ENCODE measurements around the gene ST6GALNAC2. TPM values are rescaled to one million over a fixed set of nuclear protein-coding genes. Genes with fewer than 3 reads are reported as not detected.

Gene ST6GALNAC2
- total and polyA plus RNA-seq, 2 experiments from 2014 or later = 0.31 TPM; not detected in 1

DNA sequence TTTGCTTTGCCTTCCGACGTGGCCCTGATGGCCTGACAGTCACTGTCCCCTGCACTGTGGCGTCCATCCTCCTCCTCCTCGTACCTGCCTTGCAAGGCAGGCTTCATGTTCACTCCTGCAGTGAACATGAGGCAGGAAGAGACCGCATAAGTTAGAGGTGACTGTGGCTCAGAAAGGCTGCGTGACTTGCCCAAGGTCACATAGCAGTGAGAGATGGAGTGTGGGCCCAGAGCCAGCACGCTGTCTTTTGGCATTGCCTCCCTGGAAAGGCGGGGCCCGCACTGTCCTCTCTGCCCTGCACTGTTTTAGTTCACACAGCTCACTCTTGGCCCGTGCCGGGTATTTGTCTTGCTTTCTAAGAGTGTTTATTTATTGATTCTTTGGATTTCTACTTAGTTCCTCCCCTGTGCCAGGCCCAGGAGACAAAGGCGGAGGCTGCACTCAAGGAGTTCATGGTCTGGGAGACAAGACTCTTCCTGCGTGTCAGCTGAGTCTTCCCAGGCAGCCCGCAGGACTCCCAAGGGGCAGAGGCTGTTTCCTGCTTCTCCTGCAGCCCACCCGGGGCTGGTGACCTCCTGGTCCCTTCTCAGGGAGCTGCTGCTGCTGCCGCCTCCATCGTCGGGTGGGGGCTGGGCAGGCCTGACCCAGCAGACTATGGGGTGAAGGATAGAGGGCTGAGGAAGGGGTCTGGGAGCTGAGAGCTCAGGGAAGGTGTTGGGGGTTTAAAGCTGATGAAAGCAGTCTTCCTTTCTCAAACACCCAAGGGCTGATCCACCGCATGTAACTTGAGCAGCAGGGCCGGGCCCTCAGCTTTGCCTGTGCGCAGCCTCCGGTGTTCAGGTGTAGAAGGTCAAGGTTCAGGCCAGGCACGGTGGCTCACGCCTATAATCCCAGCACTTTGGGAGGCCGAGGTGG is 60.8 kb downstream of the ST6GALNAC2 start:
- Histone ChIP-seq H3K4me2 (no peak overlapping the region), H3K36me3 (ENCODE audit: insufficient read depth) (no peaks in the 10 kb centered on the region), H3K27me3 (ENCODE audit: insufficient read depth) (peaks cover 5% of the 10 kb centered on the region; the same call in 1 of the 2 replicates), H3F3A (replicated peaks; ENCODE audit: low read depth) (no peaks in the 10 kb centered on the region), H4K20me1 (replicated peaks; ENCODE audit: insufficient read depth) (no peaks in the 10 kb centered on the region), H3K27ac (ENCODE audit: low read depth) (no peak overlapping the region), H3K9me2 (ENCODE audit: insufficient read depth) (no peaks in the 10 kb centered on the region), H2AFZ (peak overlapping the region; percentile 66), H3K4me3 (no peak overlapping the region), H3K4me1 (ENCODE audit: insufficient read depth) (peaks cover 9% of the 10 kb centered on the region; the same call in 1 of the 2 replicates), H3K79me2 (replicated peaks; ENCODE audit: insufficient read depth) (no peaks in the 10 kb centered on the region)
- peaks cover 17% of the 10 kb centered on the region for H3K27me3 Mint-ChIP-seq (ENCODE audit: insufficient read depth, low read depth, poor library complexity)
- no peaks in the 10 kb centered on the region for H3K9me3 Mint-ChIP-seq
- peaks cover 17% of the 10 kb centered on the region for H3K4me1 Mint-ChIP-seq
- no peaks in the 10 kb centered on the region for H3K36me3 Mint-ChIP-seq (ENCODE audit: low read depth)
- H3K27ac Mint-ChIP-seq = no peak overlapping the region
- DNase-seq (ENCODE audit: low spot score) (no peak), ATAC-seq (no peak)
- TF ChIP-seq STAT1 (IDR thresholded peaks at IDR 0.05; ENCODE audit: unreplicated experiment) (no peak), CREB1 (CRISPR knock-in tag; IDR thresholded peaks at IDR 0.05; ENCODE audit: low read depth) (no peak), ZNF114 (CRISPR knock-in tag; IDR thresholded peaks at IDR 0.05) (no peak), POLR2AphosphoS5 (IDR thresholded peaks at IDR 0.05; ENCODE audit: low read depth) (no peak), EZH2 (IDR thresholded peaks at IDR 0.05; ENCODE audit: low read depth, unreplicated experiment) (no peak), NANOG (IDR thresholded peaks at IDR 0.05; ENCODE audit: borderline replicate concordance) (no peak), EZH2phosphoT487 (IDR thresholded peaks at IDR 0.05; ENCODE audit: unreplicated experiment) (no peak), ZNF331 (CRISPR knock-in tag; IDR thresholded peaks at IDR 0.05; ENCODE audit: low read depth) (no peak), JUNB (IDR thresholded peaks at IDR 0.05; ENCODE audit: unreplicated experiment) (no peak)
- TF ChIP-seq, protein P1, sequence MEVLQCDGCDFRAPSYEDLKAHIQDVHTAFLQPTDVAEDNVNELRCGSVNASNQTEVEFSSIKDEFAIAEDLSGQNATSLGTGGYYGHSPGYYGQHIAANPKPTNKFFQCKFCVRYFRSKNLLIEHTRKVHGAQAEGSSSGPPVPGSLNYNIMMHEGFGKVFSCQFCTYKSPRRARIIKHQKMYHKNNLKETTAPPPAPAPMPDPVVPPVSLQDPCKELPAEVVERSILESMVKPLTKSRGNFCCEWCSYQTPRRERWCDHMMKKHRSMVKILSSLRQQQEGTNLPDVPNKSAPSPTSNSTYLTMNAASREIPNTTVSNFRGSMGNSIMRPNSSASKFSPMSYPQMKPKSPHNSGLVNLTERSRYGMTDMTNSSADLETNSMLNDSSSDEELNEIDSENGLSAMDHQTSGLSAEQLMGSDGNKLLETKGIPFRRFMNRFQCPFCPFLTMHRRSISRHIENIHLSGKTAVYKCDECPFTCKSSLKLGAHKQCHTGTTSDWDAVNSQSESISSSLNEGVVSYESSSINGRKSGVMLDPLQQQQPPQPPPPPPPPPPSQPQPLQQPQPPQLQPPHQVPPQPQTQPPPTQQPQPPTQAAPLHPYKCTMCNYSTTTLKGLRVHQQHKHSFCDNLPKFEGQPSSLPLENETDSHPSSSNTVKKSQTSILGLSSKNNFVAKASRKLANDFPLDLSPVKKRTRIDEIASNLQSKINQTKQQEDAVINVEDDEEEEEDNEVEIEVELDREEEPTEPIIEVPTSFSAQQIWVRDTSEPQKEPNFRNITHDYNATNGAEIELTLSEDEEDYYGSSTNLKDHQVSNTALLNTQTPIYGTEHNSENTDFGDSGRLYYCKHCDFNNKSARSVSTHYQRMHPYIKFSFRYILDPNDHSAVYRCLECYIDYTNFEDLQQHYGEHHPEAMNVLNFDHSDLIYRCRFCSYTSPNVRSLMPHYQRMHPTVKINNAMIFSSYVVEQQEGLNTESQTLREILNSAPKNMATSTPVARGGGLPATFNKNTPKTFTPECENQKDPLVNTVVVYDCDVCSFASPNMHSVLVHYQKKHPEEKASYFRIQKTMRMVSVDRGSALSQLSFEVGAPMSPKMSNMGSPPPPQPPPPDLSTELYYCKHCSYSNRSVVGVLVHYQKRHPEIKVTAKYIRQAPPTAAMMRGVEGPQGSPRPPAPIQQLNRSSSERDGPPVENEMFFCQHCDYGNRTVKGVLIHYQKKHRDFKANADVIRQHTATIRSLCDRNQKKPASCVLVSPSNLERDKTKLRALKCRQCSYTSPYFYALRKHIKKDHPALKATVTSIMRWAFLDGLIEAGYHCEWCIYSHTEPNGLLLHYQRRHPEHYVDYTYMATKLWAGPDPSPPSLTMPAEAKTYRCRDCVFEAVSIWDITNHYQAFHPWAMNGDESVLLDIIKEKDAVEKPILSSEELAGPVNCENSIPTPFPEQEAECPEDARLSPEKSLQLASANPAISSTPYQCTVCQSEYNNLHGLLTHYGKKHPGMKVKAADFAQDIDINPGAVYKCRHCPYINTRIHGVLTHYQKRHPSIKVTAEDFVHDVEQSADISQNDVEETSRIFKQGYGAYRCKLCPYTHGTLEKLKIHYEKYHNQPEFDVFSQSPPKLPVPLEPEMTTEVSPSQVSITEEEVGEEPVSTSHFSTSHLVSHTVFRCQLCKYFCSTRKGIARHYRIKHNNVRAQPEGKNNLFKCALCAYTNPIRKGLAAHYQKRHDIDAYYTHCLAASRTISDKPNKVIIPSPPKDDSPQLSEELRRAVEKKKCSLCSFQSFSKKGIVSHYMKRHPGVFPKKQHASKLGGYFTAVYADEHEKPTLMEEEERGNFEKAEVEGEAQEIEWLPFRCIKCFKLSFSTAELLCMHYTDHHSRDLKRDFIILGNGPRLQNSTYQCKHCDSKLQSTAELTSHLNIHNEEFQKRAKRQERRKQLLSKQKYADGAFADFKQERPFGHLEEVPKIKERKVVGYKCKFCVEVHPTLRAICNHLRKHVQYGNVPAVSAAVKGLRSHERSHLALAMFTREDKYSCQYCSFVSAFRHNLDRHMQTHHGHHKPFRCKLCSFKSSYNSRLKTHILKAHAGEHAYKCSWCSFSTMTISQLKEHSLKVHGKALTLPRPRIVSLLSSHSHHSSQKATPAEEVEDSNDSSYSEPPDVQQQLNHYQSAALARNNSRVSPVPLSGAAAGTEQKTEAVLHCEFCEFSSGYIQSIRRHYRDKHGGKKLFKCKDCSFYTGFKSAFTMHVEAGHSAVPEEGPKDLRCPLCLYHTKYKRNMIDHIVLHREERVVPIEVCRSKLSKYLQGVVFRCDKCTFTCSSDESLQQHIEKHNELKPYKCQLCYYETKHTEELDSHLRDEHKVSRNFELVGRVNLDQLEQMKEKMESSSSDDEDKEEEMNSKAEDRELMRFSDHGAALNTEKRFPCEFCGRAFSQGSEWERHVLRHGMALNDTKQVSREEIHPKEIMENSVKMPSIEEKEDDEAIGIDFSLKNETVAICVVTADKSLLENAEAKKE (CRISPR knock-in tag; IDR thresholded peaks at IDR 0.05) = no peak
- TF ChIP-seq, protein P2, sequence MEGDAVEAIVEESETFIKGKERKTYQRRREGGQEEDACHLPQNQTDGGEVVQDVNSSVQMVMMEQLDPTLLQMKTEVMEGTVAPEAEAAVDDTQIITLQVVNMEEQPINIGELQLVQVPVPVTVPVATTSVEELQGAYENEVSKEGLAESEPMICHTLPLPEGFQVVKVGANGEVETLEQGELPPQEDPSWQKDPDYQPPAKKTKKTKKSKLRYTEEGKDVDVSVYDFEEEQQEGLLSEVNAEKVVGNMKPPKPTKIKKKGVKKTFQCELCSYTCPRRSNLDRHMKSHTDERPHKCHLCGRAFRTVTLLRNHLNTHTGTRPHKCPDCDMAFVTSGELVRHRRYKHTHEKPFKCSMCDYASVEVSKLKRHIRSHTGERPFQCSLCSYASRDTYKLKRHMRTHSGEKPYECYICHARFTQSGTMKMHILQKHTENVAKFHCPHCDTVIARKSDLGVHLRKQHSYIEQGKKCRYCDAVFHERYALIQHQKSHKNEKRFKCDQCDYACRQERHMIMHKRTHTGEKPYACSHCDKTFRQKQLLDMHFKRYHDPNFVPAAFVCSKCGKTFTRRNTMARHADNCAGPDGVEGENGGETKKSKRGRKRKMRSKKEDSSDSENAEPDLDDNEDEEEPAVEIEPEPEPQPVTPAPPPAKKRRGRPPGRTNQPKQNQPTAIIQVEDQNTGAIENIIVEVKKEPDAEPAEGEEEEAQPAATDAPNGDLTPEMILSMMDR (conservative IDR thresholded peaks at IDR 0.05; ENCODE audit: low read depth in 2 of 2) = no peak
- TF ChIP-seq, protein P3, sequence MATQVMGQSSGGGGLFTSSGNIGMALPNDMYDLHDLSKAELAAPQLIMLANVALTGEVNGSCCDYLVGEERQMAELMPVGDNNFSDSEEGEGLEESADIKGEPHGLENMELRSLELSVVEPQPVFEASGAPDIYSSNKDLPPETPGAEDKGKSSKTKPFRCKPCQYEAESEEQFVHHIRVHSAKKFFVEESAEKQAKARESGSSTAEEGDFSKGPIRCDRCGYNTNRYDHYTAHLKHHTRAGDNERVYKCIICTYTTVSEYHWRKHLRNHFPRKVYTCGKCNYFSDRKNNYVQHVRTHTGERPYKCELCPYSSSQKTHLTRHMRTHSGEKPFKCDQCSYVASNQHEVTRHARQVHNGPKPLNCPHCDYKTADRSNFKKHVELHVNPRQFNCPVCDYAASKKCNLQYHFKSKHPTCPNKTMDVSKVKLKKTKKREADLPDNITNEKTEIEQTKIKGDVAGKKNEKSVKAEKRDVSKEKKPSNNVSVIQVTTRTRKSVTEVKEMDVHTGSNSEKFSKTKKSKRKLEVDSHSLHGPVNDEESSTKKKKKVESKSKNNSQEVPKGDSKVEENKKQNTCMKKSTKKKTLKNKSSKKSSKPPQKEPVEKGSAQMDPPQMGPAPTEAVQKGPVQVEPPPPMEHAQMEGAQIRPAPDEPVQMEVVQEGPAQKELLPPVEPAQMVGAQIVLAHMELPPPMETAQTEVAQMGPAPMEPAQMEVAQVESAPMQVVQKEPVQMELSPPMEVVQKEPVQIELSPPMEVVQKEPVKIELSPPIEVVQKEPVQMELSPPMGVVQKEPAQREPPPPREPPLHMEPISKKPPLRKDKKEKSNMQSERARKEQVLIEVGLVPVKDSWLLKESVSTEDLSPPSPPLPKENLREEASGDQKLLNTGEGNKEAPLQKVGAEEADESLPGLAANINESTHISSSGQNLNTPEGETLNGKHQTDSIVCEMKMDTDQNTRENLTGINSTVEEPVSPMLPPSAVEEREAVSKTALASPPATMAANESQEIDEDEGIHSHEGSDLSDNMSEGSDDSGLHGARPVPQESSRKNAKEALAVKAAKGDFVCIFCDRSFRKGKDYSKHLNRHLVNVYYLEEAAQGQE (IDR thresholded peaks at IDR 0.05; ENCODE audit: unreplicated experiment) = no peak
- TF ChIP-seq, protein P4, sequence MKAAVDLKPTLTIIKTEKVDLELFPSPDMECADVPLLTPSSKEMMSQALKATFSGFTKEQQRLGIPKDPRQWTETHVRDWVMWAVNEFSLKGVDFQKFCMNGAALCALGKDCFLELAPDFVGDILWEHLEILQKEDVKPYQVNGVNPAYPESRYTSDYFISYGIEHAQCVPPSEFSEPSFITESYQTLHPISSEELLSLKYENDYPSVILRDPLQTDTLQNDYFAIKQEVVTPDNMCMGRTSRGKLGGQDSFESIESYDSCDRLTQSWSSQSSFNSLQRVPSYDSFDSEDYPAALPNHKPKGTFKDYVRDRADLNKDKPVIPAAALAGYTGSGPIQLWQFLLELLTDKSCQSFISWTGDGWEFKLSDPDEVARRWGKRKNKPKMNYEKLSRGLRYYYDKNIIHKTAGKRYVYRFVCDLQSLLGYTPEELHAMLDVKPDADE (IDR thresholded peaks at IDR 0.05) = no peak
- no peak overlapping the region; the same call in 2 of the 3 replicates for H3K4me3 Mint-ChIP-seq

All from GM23338 (cell line).